ENCODE data around the gene DIDO1.
A peak's percentile ranks its signal among the peaks of the same experiment; 100 is the strongest.

The DIDO1 gene

GRCh38 chr20:62952373-62952967 is 26.2 kb upstream of the DIDO1 start, which contains the start of gene SLC17A9:
Gene SLC17A9 (plus strand): TSS chr20:62952709. CDS start chr20:62952831, 122 bp downstream.
- no peak for TF ChIP-seq CTCF (IDR thresholded peaks at IDR 0.05; ENCODE audit: borderline replicate concordance, control extremely low read depth, extremely low read depth, insufficient read depth, missing control alignments)
- in situ Hi-C loops (cut with MboI; ENCODE audit: low sequenced_read_pairs, unreplicated experiment) = no loop called here
- DNase-seq (ENCODE audit: low spot score) = peak; percentile 93

GRCh38 chr20:62951896-62952372 is 25.6 kb upstream of the DIDO1 start:
- in situ Hi-C loops (cut with MboI; ENCODE audit: low sequenced_read_pairs, unreplicated experiment) = no loop called here
- no peak for TF ChIP-seq CTCF (IDR thresholded peaks at IDR 0.05; ENCODE audit: borderline replicate concordance, control extremely low read depth, extremely low read depth, insufficient read depth, missing control alignments)
- DNase-seq (ENCODE audit: low spot score) = no peak

- DNase-seq (ENCODE audit: low spot score) = no peak
- in situ Hi-C loops (cut with MboI; ENCODE audit: low sequenced_read_pairs, unreplicated experiment) = no loop called here
- TF ChIP-seq CTCF (IDR thresholded peaks at IDR 0.05; ENCODE audit: borderline replicate concordance, control extremely low read depth, extremely low read depth, insufficient read depth, missing control alignments) = no peak
These were observed 25.0 kb upstream of the DIDO1 start for GRCh38 chr20:62951143-62951895.

- in situ Hi-C loops (cut with MboI; ENCODE audit: low sequenced_read_pairs, unreplicated experiment) = no loop called here
- DNase-seq (ENCODE audit: low spot score) = no peak
- no peak for TF ChIP-seq CTCF (IDR thresholded peaks at IDR 0.05; ENCODE audit: borderline replicate concordance, control extremely low read depth, extremely low read depth, insufficient read depth, missing control alignments)
These were observed 24.4 kb upstream of the DIDO1 start for GRCh38 chr20:62950741-62951140.

- no peak for TF ChIP-seq CTCF (IDR thresholded peaks at IDR 0.05; ENCODE audit: borderline replicate concordance, control extremely low read depth, extremely low read depth, insufficient read depth, missing control alignments)
- in situ Hi-C loops (cut with MboI; ENCODE audit: low sequenced_read_pairs, unreplicated experiment) = no loop called here
- DNase-seq (ENCODE audit: low spot score) = no peak
These were observed 23.7 kb upstream of the DIDO1 start for GRCh38 chr20:62949962-62950361.

- in situ Hi-C loops (cut with MboI; ENCODE audit: low sequenced_read_pairs, unreplicated experiment) = no loop called here
- TF ChIP-seq CTCF (IDR thresholded peaks at IDR 0.05; ENCODE audit: borderline replicate concordance, control extremely low read depth, extremely low read depth, insufficient read depth, missing control alignments) = no peak
- no peak for DNase-seq (ENCODE audit: low spot score)
These were observed 23.0 kb upstream of the DIDO1 start for GRCh38 chr20:62949153-62949821.

Measured in GM13976 (cell line).